Type B pancreatic cell (in vitro differentiated cells): Measurements from ENCODE around the gene MORN2. TPM values are rescaled to one million over a fixed set of nuclear protein-coding genes. Genes with fewer than 3 reads are reported as not detected.

Experiments used
- DNase-seq: peaks from one replicate; pipeline ENCODE4 v3.0.0; 2021; ENCODE audit warnings: mixed read lengths; ENCODE audit not compliant: unreplicated experiment; ENCODE audit errors: extremely low spot score
- H3K27ac Mint-ChIP-seq: 2 replicates; pipeline ENCODE4 v1.8.0; 2021; ENCODE audit warnings: mild to moderate bottlenecking, mixed read lengths
- H3K27me3 Mint-ChIP-seq: 2 replicates; pipeline ENCODE4 v1.8.0; 2021; ENCODE audit warnings: mixed read lengths
- H3K36me3 Mint-ChIP-seq: 2 replicates; pipeline ENCODE4 v1.8.0; 2021; ENCODE audit warnings: mixed read lengths
- H3K4me1 Mint-ChIP-seq: one replicate; pipeline ENCODE4 v1.8.0; 2021; ENCODE audit warnings: mixed read lengths; ENCODE audit not compliant: unreplicated experiment
- H3K4me3 Mint-ChIP-seq: 2 replicates; pipeline ENCODE4 v1.8.0; 2021; ENCODE audit warnings: mild to moderate bottlenecking, mixed read lengths
- H3K9me3 Mint-ChIP-seq: 2 replicates; pipeline ENCODE4 v1.8.0; 2021; ENCODE audit warnings: mixed read lengths
- CTCF ChIP-seq: fragments of 200-600 bp; sonication (generic); conservative IDR thresholded peaks from 2 replicates; pipeline ENCODE4 v1.5.0; 2021; ENCODE audit warnings: antibody characterized with exemption, mild to moderate bottlenecking
- total RNA-seq: library from RNA; stranded (reverse); gene quantifications from 2 replicates; pipeline ENCODE4 v1.2.1, GENCODE V29; 2021; ENCODE audit warnings: low replicate concordance

MORN2 gene
- total RNA-seq, 1 donor from 2014 or later, result 19.7 TPM

GRCh38 chr2:38907743-38908562 is 32.2 kb downstream of the MORN2 start:
- H3K9me3 Mint-ChIP-seq, result no peaks in the 10 kb centered on the region
- TF ChIP-seq CTCF, result no peak
- no peaks in the 10 kb centered on the region for H3K36me3 Mint-ChIP-seq
- no peak for DNase-seq
- no peaks in the 10 kb centered on the region for H3K27me3 Mint-ChIP-seq
- no peak overlapping the region for H3K4me3 Mint-ChIP-seq
- H3K27ac Mint-ChIP-seq, result no peak overlapping the region
- H3K4me1 Mint-ChIP-seq, result peaks cover 9% of the 10 kb centered on the region

GRCh38 chr2:38909872-38910271 is 34.1 kb downstream of the MORN2 start:
- Mint-ChIP-seq H3K27ac (no peak overlapping the region), H3K36me3 (no peaks in the 10 kb centered on the region), H3K9me3 (no peaks in the 10 kb centered on the region), H3K4me3 (no peak overlapping the region), H3K27me3 (no peaks in the 10 kb centered on the region), H3K4me1 (peaks cover 9% of the 10 kb centered on the region)
- no peak for TF ChIP-seq CTCF
- DNase-seq, result no peak

- Mint-ChIP-seq H3K4me1 (peaks cover 9% of the 10 kb centered on the region), H3K36me3 (no peaks in the 10 kb centered on the region), H3K9me3 (no peaks in the 10 kb centered on the region), H3K27ac (no peak overlapping the region), H3K4me3 (no peak overlapping the region), H3K27me3 (no peaks in the 10 kb centered on the region)
- no peak for DNase-seq
- no peak for TF ChIP-seq CTCF
These were observed 35.4 kb downstream of the MORN2 start for GRCh38 chr2:38911191-38911590.

- no peaks in the 10 kb centered on the region for H3K9me3 Mint-ChIP-seq
- no peak for TF ChIP-seq CTCF
- H3K4me1 Mint-ChIP-seq, result peaks cover 9% of the 10 kb centered on the region
- H3K4me3 Mint-ChIP-seq, result no peak overlapping the region
- no peak overlapping the region for H3K27ac Mint-ChIP-seq
- no peaks in the 10 kb centered on the region for H3K27me3 Mint-ChIP-seq
- no peak for DNase-seq
- no peaks in the 10 kb centered on the region for H3K36me3 Mint-ChIP-seq
These were observed 36.8 kb downstream of the MORN2 start for GRCh38 chr2:38912619-38913018.

GRCh38 chr2:38922389-38922788 is 46.6 kb downstream of the MORN2 start:
- Mint-ChIP-seq H3K9me3 (no peaks in the 10 kb centered on the region), H3K27ac (no peak overlapping the region), H3K4me1 (no peaks in the 10 kb centered on the region), H3K36me3 (no peaks in the 10 kb centered on the region), H3K27me3 (peaks cover 6% of the 10 kb centered on the region), H3K4me3 (no peak overlapping the region)
- no peak for DNase-seq
- no peak for TF ChIP-seq CTCF
